Measurements from ENCODE around the gene TPRG1L.

Gene TPRG1L

GRCh38 chr1:3586986-3587759 lies 37.6 kb upstream of the TPRG1L start:
- no peak overlapping the region for H3K4me3 Mint-ChIP-seq
- peaks cover 9% of the 10 kb centered on the region for H3K9me3 Mint-ChIP-seq
- no peaks in the 10 kb centered on the region for H3K27me3 Mint-ChIP-seq (ENCODE audit: low read depth)
- no peak overlapping the region for H3K27ac Mint-ChIP-seq
- no peaks in the 10 kb centered on the region for H3K4me1 Mint-ChIP-seq (ENCODE audit: low read depth)
- no peaks in the 10 kb centered on the region for H3K36me3 Mint-ChIP-seq (ENCODE audit: low read depth)

- no peaks in the 10 kb centered on the region for H3K9me3 Mint-ChIP-seq
- H3K27ac Mint-ChIP-seq = no peak overlapping the region
- no peaks in the 10 kb centered on the region for H3K36me3 Mint-ChIP-seq (ENCODE audit: low read depth)
- no peak overlapping the region for H3K4me3 Mint-ChIP-seq
- no peaks in the 10 kb centered on the region for H3K4me1 Mint-ChIP-seq (ENCODE audit: low read depth)
- H3K27me3 Mint-ChIP-seq (ENCODE audit: low read depth) = no peaks in the 10 kb centered on the region
Measured at GRCh38 chr1:3588395-3588794, 36.4 kb upstream of the TPRG1L start.

GRCh38 chr1:3590139-3590763 lies 34.6 kb upstream of the TPRG1L start:
- H3K4me3 Mint-ChIP-seq = no peak overlapping the region
- H3K27ac Mint-ChIP-seq = no peak overlapping the region
- no peaks in the 10 kb centered on the region for H3K4me1 Mint-ChIP-seq (ENCODE audit: low read depth)
- no peaks in the 10 kb centered on the region for H3K36me3 Mint-ChIP-seq (ENCODE audit: low read depth)
- no peaks in the 10 kb centered on the region for H3K27me3 Mint-ChIP-seq (ENCODE audit: low read depth)
- H3K9me3 Mint-ChIP-seq = no peaks in the 10 kb centered on the region

- no peak overlapping the region for H3K4me3 Mint-ChIP-seq
- no peaks in the 10 kb centered on the region for H3K36me3 Mint-ChIP-seq (ENCODE audit: low read depth)
- H3K27me3 Mint-ChIP-seq (ENCODE audit: low read depth) = no peaks in the 10 kb centered on the region
- no peak overlapping the region for H3K27ac Mint-ChIP-seq
- no peaks in the 10 kb centered on the region for H3K4me1 Mint-ChIP-seq (ENCODE audit: low read depth)
- H3K9me3 Mint-ChIP-seq = no peaks in the 10 kb centered on the region
Measured at GRCh38 chr1:3590951-3591865, 33.6 kb upstream of the TPRG1L start.

GRCh38 chr1:3593334-3593733 lies 31.5 kb upstream of the TPRG1L start:
- H3K36me3 Mint-ChIP-seq (ENCODE audit: low read depth) = no peaks in the 10 kb centered on the region
- H3K4me1 Mint-ChIP-seq (ENCODE audit: low read depth) = peaks cover 7% of the 10 kb centered on the region
- no peak overlapping the region for H3K4me3 Mint-ChIP-seq
- H3K9me3 Mint-ChIP-seq = no peaks in the 10 kb centered on the region
- H3K27me3 Mint-ChIP-seq (ENCODE audit: low read depth) = peaks cover 3% of the 10 kb centered on the region
- no peak overlapping the region for H3K27ac Mint-ChIP-seq

GRCh38 chr1:3593745-3594144 lies 31.1 kb upstream of the TPRG1L start:
- no peak overlapping the region for H3K27ac Mint-ChIP-seq
- no peaks in the 10 kb centered on the region for H3K9me3 Mint-ChIP-seq
- H3K4me3 Mint-ChIP-seq = no peak overlapping the region
- no peaks in the 10 kb centered on the region for H3K36me3 Mint-ChIP-seq (ENCODE audit: low read depth)
- H3K27me3 Mint-ChIP-seq (ENCODE audit: low read depth) = peaks cover 3% of the 10 kb centered on the region
- H3K4me1 Mint-ChIP-seq (ENCODE audit: low read depth) = peaks cover 7% of the 10 kb centered on the region

- Mint-ChIP-seq H3K36me3 (ENCODE audit: low read depth) (no peaks in the 10 kb centered on the region), H3K4me3 (no peak overlapping the region), H3K4me1 (ENCODE audit: low read depth) (peaks cover 7% of the 10 kb centered on the region), H3K27ac (no peak overlapping the region), H3K27me3 (ENCODE audit: low read depth) (peaks cover 3% of the 10 kb centered on the region), H3K9me3 (no peaks in the 10 kb centered on the region)
Measured at GRCh38 chr1:3594706-3595377, 30.0 kb upstream of the TPRG1L start.

GRCh38 chr1:3595949-3596348 lies 28.9 kb upstream of the TPRG1L start:
- no peaks in the 10 kb centered on the region for H3K9me3 Mint-ChIP-seq
- H3K4me1 Mint-ChIP-seq (ENCODE audit: low read depth) = peaks cover 7% of the 10 kb centered on the region
- no peak overlapping the region for H3K4me3 Mint-ChIP-seq
- H3K27ac Mint-ChIP-seq = no peak overlapping the region
- no peaks in the 10 kb centered on the region for H3K36me3 Mint-ChIP-seq (ENCODE audit: low read depth)
- peaks cover 3% of the 10 kb centered on the region for H3K27me3 Mint-ChIP-seq (ENCODE audit: low read depth)

- no peaks in the 10 kb centered on the region for H3K36me3 Mint-ChIP-seq (ENCODE audit: low read depth)
- H3K9me3 Mint-ChIP-seq = no peaks in the 10 kb centered on the region
- no peak overlapping the region for H3K4me3 Mint-ChIP-seq
- H3K27ac Mint-ChIP-seq = no peak overlapping the region
- peaks cover 3% of the 10 kb centered on the region for H3K27me3 Mint-ChIP-seq (ENCODE audit: low read depth)
- H3K4me1 Mint-ChIP-seq (ENCODE audit: low read depth) = peaks cover 7% of the 10 kb centered on the region
Measured at GRCh38 chr1:3596663-3597598, 27.9 kb upstream of the TPRG1L start.

- Mint-ChIP-seq H3K36me3 (ENCODE audit: low read depth) (no peaks in the 10 kb centered on the region), H3K4me3 (no peak overlapping the region), H3K9me3 (no peaks in the 10 kb centered on the region), H3K27ac (no peak overlapping the region), H3K27me3 (ENCODE audit: low read depth) (peaks cover 3% of the 10 kb centered on the region), H3K4me1 (ENCODE audit: low read depth) (peaks cover 7% of the 10 kb centered on the region)
Measured at GRCh38 chr1:3597599-3597964, 27.2 kb upstream of the TPRG1L start.

GRCh38 chr1:3598051-3598491 lies 26.7 kb upstream of the TPRG1L start:
- peaks cover 7% of the 10 kb centered on the region for H3K4me1 Mint-ChIP-seq (ENCODE audit: low read depth)
- H3K36me3 Mint-ChIP-seq (ENCODE audit: low read depth) = no peaks in the 10 kb centered on the region
- H3K9me3 Mint-ChIP-seq = no peaks in the 10 kb centered on the region
- peaks cover 3% of the 10 kb centered on the region for H3K27me3 Mint-ChIP-seq (ENCODE audit: low read depth)
- no peak overlapping the region for H3K27ac Mint-ChIP-seq
- no peak overlapping the region for H3K4me3 Mint-ChIP-seq

GRCh38 chr1:3598522-3599285 lies 26.1 kb upstream of the TPRG1L start:
- Mint-ChIP-seq H3K9me3 (no peaks in the 10 kb centered on the region), H3K4me3 (no peak overlapping the region), H3K4me1 (ENCODE audit: low read depth) (peaks cover 7% of the 10 kb centered on the region), H3K27ac (no peak overlapping the region), H3K27me3 (ENCODE audit: low read depth) (peaks cover 3% of the 10 kb centered on the region), H3K36me3 (ENCODE audit: low read depth) (no peaks in the 10 kb centered on the region)

GRCh38 chr1:3599286-3599811 lies 25.5 kb upstream of the TPRG1L start:
- no peaks in the 10 kb centered on the region for H3K36me3 Mint-ChIP-seq (ENCODE audit: low read depth)
- H3K4me3 Mint-ChIP-seq = no peak overlapping the region
- H3K27ac Mint-ChIP-seq = no peak overlapping the region
- H3K4me1 Mint-ChIP-seq (ENCODE audit: low read depth) = peaks cover 7% of the 10 kb centered on the region
- peaks cover 3% of the 10 kb centered on the region for H3K27me3 Mint-ChIP-seq (ENCODE audit: low read depth)
- H3K9me3 Mint-ChIP-seq = no peaks in the 10 kb centered on the region
